ENCODE measurements around the gene SPEM1. TPM values are rescaled to one million over a fixed set of nuclear protein-coding genes. Genes with fewer than 3 reads are reported as not detected.

Gene SPEM1
- total and polyA plus RNA-seq, 12 donors: not detected

DNA sequence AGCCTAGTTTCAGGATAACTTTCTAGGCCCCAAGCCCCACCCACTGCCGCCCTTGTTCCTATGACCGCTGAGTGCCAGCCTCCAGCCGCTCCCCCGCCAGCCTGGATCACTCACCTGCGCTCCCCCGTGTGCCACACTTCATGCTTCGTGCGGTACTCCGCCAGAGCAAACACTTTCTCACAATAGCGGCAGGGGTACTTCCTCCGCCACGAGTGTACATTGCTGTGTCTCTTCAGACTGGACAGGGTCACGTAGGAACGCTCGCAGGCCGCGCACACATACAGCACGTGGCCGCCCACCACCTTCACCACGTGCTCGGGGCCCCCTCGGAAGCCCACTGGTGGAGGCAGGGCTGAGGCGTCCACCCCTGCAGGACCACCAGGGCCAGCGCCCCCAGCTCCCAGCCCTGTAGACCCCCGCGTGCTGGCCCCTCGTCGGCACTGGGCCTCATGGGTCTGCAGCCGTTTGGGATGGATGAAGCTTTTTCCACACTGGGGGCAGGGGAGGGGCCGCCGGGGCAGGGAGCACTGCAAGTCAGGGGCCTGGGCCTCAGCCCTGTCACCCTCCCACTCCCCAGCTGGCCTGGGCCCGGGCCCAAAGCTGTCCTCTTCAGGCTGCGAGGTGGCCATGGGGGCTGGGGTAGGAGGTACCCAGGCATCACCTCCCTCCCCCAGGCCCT is 45.6 kb downstream of the SPEM1 start:
- peaks cover 0 to 63% (median 7%) of the 10 kb centered on the region in 9 donors for H3K36me3 ChIP-seq
- TF ChIP-seq, protein P1, sequence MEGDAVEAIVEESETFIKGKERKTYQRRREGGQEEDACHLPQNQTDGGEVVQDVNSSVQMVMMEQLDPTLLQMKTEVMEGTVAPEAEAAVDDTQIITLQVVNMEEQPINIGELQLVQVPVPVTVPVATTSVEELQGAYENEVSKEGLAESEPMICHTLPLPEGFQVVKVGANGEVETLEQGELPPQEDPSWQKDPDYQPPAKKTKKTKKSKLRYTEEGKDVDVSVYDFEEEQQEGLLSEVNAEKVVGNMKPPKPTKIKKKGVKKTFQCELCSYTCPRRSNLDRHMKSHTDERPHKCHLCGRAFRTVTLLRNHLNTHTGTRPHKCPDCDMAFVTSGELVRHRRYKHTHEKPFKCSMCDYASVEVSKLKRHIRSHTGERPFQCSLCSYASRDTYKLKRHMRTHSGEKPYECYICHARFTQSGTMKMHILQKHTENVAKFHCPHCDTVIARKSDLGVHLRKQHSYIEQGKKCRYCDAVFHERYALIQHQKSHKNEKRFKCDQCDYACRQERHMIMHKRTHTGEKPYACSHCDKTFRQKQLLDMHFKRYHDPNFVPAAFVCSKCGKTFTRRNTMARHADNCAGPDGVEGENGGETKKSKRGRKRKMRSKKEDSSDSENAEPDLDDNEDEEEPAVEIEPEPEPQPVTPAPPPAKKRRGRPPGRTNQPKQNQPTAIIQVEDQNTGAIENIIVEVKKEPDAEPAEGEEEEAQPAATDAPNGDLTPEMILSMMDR (IDR thresholded peaks at IDR 0.05): no peak
- no peak overlapping the region for H3K4me3 ChIP-seq
- H3K27ac ChIP-seq: peak overlapping the region in 8 of 10 donors; percentile 73 to 88 (median 80)
- H3K9me3 ChIP-seq: no peaks in the 10 kb centered on the region
- 88 to 91% methylated on average over 33 of the region's 33 CpGs for WGBS, 2 donors
- no peaks in the 10 kb centered on the region for H3K27me3 ChIP-seq
- DNase-seq (no peak), ATAC-seq (peak in 3 of 8 donors; percentile 12 to 29 (median 14))
- H3K4me1 ChIP-seq: peaks cover 13 to 47% (median 42%) of the 10 kb centered on the region in 9 donors
- intact Hi-C loops (cut with DNase I): no loop called here

DNA sequence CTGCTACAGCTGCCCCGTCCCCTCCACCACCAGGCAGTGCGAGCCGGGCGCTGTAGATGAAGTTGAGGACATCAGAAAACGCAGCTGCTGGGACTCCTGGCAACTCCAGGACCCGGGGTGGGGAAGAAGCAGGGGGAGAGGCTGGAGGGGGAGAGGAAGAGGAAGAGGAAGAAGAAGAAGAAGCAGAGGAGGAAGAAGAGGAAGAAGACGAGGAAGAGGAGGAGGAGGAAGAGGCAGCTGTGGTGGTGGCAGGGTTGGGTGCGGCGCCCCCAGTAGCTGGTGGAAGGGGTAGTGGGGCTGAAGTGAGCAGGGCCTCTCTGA is 46.2 kb downstream of the SPEM1 start:
- Histone ChIP-seq H3K27ac (peak overlapping the region in 9 of 10 donors; percentile 73 to 88 (median 79)), H3K9me3 (no peaks in the 10 kb centered on the region), H3K36me3 (peaks cover 0 to 60% (median 7%) of the 10 kb centered on the region in 9 donors), H3K4me1 (peaks cover 14 to 53% (median 47%) of the 10 kb centered on the region in 9 donors), H3K27me3 (no peaks in the 10 kb centered on the region), H3K4me3 (no peak overlapping the region)
- WGBS, 2 donors: 82 to 90% methylated on average over 9 of the region's 9 CpGs
- intact Hi-C loops (cut with DNase I): no loop called here
- TF ChIP-seq, protein P1 (IDR thresholded peaks at IDR 0.05): no peak
- no peak for ATAC-seq
- DNase-seq: no peak

DNA sequence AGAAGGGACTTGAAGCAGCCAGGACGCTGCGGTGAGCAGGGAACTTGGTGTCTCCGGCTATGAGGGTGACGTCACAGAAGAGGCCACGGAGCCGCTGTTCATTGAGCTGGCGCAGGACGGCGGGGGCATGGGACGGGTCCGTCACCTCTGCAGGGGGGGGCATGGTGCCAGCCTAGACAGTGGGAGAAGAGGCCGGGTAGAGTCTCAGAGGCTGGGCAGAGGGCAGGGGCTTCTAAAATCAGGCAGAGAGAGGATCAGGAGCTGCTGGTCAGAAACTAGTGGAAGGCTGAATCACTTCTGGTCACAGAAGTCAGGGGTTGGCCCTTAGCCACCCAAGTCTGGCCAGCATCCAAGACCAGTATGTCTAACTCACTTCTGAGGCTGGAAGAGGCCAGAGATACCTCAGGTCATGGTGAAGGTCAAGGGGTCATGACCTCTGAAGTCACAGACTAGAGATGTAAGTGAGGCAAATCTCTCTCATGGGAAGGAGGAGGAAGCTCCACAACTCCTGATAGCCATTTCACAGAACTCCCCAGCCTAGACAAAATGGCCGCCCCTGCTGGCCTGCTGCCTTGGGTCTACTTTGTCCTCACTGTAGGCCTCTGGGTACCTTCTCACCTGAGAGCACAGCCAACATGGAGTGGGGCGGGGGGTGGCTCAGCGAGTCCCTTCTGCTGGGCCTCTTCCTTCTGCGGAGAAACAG is 46.7 kb downstream of the SPEM1 start:
- intact Hi-C loops (cut with DNase I): no loop called here
- 65 to 67% methylated on average over 16 of the region's 16 CpGs for WGBS, 2 donors
- DNase-seq: peak; percentile 84
- H3K4me1 ChIP-seq: peaks cover 14 to 58% (median 48%) of the 10 kb centered on the region in 9 donors
- TF ChIP-seq, protein P1 (IDR thresholded peaks at IDR 0.05): no peak
- no peak overlapping the region for H3K4me3 ChIP-seq
- ATAC-seq: peak; percentile 38 to 71 (median 66)
- peak overlapping the region in 9 of 10 donors; percentile 73 to 88 (median 79) for H3K27ac ChIP-seq
- no peaks in the 10 kb centered on the region for H3K9me3 ChIP-seq
- no peaks in the 10 kb centered on the region for H3K27me3 ChIP-seq
- peaks cover 0 to 56% (median 7%) of the 10 kb centered on the region in 9 donors for H3K36me3 ChIP-seq

DNA sequence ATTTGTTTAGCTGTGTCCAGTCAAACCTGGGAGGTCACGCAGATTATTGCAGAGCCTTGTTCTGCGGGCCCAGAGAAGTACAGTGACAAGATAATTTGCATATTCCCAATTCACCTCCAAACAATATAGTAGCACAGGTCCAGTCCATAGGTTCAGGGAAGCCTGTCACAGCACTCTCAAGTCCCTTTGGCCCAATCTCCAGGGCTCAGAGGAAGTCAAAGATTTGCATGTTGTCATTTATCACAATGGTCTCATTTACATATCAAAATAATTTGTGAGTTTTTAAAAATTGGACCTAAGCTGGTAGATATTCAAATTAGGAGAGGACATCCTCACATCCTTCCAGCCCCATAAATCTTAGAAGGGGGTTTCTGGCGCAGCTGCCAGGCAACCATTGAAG is 47.4 kb downstream of the SPEM1 start:
- intact Hi-C loops (cut with DNase I): no loop called here

More for the DNA sequence above, 47.4 kb downstream of the SPEM1 start:
- no peaks in the 10 kb centered on the region for H3K27me3 ChIP-seq
- H3K4me3 ChIP-seq: no peak overlapping the region
- H3K4me1 ChIP-seq: peaks cover 14 to 65% (median 51%) of the 10 kb centered on the region in 9 donors
- TF ChIP-seq, protein P1 (IDR thresholded peaks at IDR 0.05): no peak
- no peaks in the 10 kb centered on the region for H3K9me3 ChIP-seq
- 91 to 95% methylated on average over 3 of the region's 3 CpGs for WGBS, 2 donors
- H3K27ac ChIP-seq: peak overlapping the region in 9 of 10 donors; percentile 73 to 88 (median 79)
- peaks cover 0 to 52% (median 7%) of the 10 kb centered on the region in 9 donors for H3K36me3 ChIP-seq
- ATAC-seq (no peak), DNase-seq (no peak)

Data from heart right ventricle (tissue), 16 donors.